ENCODE data around the gene NTHL1. TPM values are rescaled to one million over a fixed set of nuclear protein-coding genes. Genes with fewer than 3 reads are reported as not detected.
A peak's percentile ranks its signal among the peaks of the same experiment; 100 is the strongest.

The NTHL1 gene
- total RNA-seq, 6 donors from 2014 or later: 17.8 to 43.6 (median 28.8) TPM

GRCh38 chr16:2087748-2088631 is 40.4 kb upstream of the NTHL1 start:
- Histone ChIP-seq H3K4me1 (peaks cover 12 to 26% (median 16%) of the 10 kb centered on the region in 4 donors), H3K27me3 (no peaks in the 10 kb centered on the region), H3K27ac (no peak overlapping the region), H3K4me3 (no peak overlapping the region), H3K9me3 (no peaks in the 10 kb centered on the region), H3K36me3 (peaks cover 14 to 97% (median 81%) of the 10 kb centered on the region in 4 donors)
- peak in 1 of 2 donors; percentile 77 for DNase-seq
- TF ChIP-seq POLR2AphosphoS5 (IDR thresholded peaks at IDR 0.05) (no peak), POLR2A (IDR thresholded peaks at IDR 0.05) (no peak), CTCF (IDR thresholded peaks at IDR 0.05) (no peak), EP300 (IDR thresholded peaks at IDR 0.05) (no peak)
- 93% methylated on average over 5 to 41 of the region's 41 CpGs for WGBS, 2 donors
- no peak for ATAC-seq (ENCODE audit: low FRiP score in 2 of 2)

DNA sequence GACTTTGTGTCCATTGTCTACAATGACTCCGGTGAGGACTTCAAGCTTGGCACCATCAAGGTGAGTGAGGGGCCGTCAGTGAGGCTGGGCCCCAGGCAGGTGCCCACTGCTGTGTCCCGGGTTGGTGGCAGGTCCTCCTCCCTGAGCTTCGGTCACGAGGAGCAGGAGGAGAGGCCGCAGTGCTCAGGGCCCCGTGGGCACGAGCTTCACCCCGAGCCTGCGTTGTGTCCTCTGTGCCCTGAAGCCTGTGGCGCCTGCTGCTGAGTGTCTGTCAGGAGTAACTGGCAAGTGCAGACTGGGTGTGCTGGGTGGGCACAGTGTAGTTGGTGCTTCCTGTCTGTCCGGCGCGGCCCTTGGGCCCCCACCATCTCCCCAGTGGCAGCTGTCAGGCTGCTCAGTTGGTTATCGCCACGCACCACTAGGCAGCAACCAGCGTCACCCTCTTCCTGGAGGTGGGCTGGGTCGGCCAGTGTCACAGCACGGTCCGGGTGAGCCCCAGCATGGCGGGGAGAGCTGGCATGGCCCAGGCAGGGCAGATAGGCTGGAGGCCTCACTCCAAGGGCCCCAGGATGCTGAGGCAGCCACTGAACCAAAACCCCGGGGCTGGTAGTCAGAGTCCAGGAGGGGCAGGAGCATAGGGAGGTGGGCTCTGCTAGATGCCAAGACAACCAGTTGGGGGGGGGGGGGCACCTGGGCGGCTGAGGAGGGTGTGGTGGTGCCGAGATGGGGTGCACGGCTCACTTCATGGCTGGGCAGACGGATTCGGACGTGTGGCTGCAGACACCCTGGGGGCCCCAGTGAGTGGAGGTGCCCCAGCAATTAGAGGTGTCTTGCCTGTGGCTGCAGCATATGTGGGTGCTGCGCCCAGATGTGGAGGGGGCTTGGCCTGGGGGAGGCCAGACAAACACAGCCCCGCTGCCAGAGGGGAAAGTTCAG is 39.4 kb upstream of the NTHL1 start:
- peak in 1 of 2 donors; percentile 75 for DNase-seq
- TF ChIP-seq POLR2A (IDR thresholded peaks at IDR 0.05): no peak
- TF ChIP-seq CTCF (IDR thresholded peaks at IDR 0.05): no peak
- no peak for TF ChIP-seq EP300 (IDR thresholded peaks at IDR 0.05)
- no peak for TF ChIP-seq POLR2AphosphoS5 (IDR thresholded peaks at IDR 0.05)
- Histone ChIP-seq H3K27ac (no peak overlapping the region), H3K4me1 (peaks cover 21 to 35% (median 24%) of the 10 kb centered on the region in 4 donors), H3K4me3 (no peak overlapping the region), H3K9me3 (no peaks in the 10 kb centered on the region), H3K27me3 (no peaks in the 10 kb centered on the region), H3K36me3 (peaks cover 11 to 97% (median 84%) of the 10 kb centered on the region in 4 donors)
- ATAC-seq (ENCODE audit: low FRiP score in 2 of 2): no peak
- 94 to 97% methylated on average over 11 to 30 of the region's 30 CpGs for WGBS, 2 donors

GRCh38 chr16:2086106-2086742 is 38.6 kb upstream of the NTHL1 start:
- Histone ChIP-seq H3K27ac (no peak overlapping the region), H3K27me3 (no peaks in the 10 kb centered on the region), H3K36me3 (peaks cover 11 to 97% (median 87%) of the 10 kb centered on the region in 4 donors), H3K4me3 (no peak overlapping the region), H3K4me1 (peaks cover 19 to 37% (median 25%) of the 10 kb centered on the region in 4 donors), H3K9me3 (no peaks in the 10 kb centered on the region)
- ATAC-seq (ENCODE audit: low FRiP score in 2 of 2) (no peak), DNase-seq (peak in 1 of 2 donors; percentile 77)
- 95 to 100% methylated on average over 2 to 27 of the region's 27 CpGs for WGBS, 2 donors
- TF ChIP-seq EP300 (IDR thresholded peaks at IDR 0.05) (no peak), POLR2AphosphoS5 (IDR thresholded peaks at IDR 0.05) (no peak)

DNA sequence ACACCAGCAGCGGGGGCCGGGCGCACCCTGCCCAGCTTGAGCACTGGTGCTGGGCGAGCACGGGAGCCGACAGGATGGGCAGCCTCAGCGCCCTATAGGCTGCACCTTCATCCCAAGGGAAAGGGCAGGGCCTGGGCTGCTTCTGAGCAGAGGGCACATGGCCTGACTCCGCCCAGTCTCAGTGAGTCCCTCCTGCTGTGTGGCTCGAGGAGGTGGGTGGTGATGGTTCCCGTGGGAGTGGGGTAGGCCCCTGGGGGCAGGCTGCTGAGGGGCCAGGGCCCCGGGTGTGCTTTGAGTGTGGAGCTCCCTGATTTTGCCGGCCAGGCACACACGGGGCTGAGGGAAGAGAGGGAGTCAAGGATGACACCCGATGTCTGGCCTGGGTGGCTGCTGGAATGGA is 38.0 kb upstream of the NTHL1 start:
- WGBS, 2 donors: 85% methylated on average over 7 to 14 of the region's 14 CpGs
- Histone ChIP-seq H3K9me3 (no peaks in the 10 kb centered on the region), H3K4me3 (no peak overlapping the region), H3K36me3 (peaks cover 11 to 99% (median 88%) of the 10 kb centered on the region in 4 donors), H3K27me3 (no peaks in the 10 kb centered on the region), H3K4me1 (peaks cover 19 to 36% (median 27%) of the 10 kb centered on the region in 4 donors), H3K27ac (no peak overlapping the region)
- TF ChIP-seq EP300 (IDR thresholded peaks at IDR 0.05) (no peak), CTCF (IDR thresholded peaks at IDR 0.05) (no peak), POLR2AphosphoS5 (IDR thresholded peaks at IDR 0.05) (no peak), POLR2A (IDR thresholded peaks at IDR 0.05) (no peak)
- DNase-seq (no peak), ATAC-seq (ENCODE audit: low FRiP score in 2 of 2) (no peak)
